Measurements from ENCODE around the gene COL15A1.

COL15A1 gene

GRCh38 chr9:98974106-98974505 is 30.4 kb downstream of the COL15A1 start:
- DNase-seq, result no peak

- DNase-seq, result no peak
Measured at GRCh38 chr9:98974554-98974953, 30.8 kb downstream of the COL15A1 start.

GRCh38 chr9:98974994-98975712 is 31.4 kb downstream of the COL15A1 start:
- DNase-seq, result peak; percentile 26

- no peak for DNase-seq
Measured at GRCh38 chr9:98975838-98976237, 32.1 kb downstream of the COL15A1 start.

GRCh38 chr9:98977246-98977714 is 33.6 kb downstream of the COL15A1 start:
- DNase-seq, result no peak

GRCh38 chr9:98977813-98978212 is 34.1 kb downstream of the COL15A1 start:
- no peak for DNase-seq

- no peak for DNase-seq
Measured at GRCh38 chr9:98978231-98978681, 34.5 kb downstream of the COL15A1 start.

- no peak for DNase-seq
Measured at GRCh38 chr9:98980291-98980690, 36.6 kb downstream of the COL15A1 start.

- DNase-seq, result peak; percentile 35
Measured at GRCh38 chr9:98983295-98984268, 39.9 kb downstream of the COL15A1 start.

GRCh38 chr9:98985596-98985995 is 41.9 kb downstream of the COL15A1 start:
- no peak for DNase-seq

GRCh38 chr9:98986866-98987651 is 43.4 kb downstream of the COL15A1 start:
- no peak for DNase-seq

GRCh38 chr9:98989036-98990000 is 45.6 kb downstream of the COL15A1 start:
- DNase-seq, result no peak

- no peak for DNase-seq
Measured at GRCh38 chr9:98990181-98990870, 46.6 kb downstream of the COL15A1 start.

GRCh38 chr9:98992107-98992884 is 48.6 kb downstream of the COL15A1 start:
- DNase-seq, result no peak

GRCh38 chr9:98992885-98993569 is 49.3 kb downstream of the COL15A1 start:
- no peak for DNase-seq

GRCh38 chr9:98993570-98993945 is 49.9 kb downstream of the COL15A1 start:
- no peak for DNase-seq

GRCh38 chr9:98994172-98995058 is 50.7 kb downstream of the COL15A1 start:
- peak; percentile 38 for DNase-seq

GRCh38 chr9:98995059-98995671 is 51.5 kb downstream of the COL15A1 start:
- DNase-seq, result peak; percentile 3
